Epithelial cell of proximal tubule (primary cell): ENCODE data around the gene ROBO2. TPM values are rescaled to one million over a fixed set of nuclear protein-coding genes. Genes with fewer than 3 reads are reported as not detected.

Source experiments
- DNase-seq: peaks from one replicate; pipeline ENCODE4 v3.0.0-alpha.2; 2011; ENCODE audit warnings: low read depth
- H3K4me3 ChIP-seq: 2 replicates; pipeline ENCODE4 v1.5.1; 2011; ENCODE audit warnings: low read depth, mild to moderate bottlenecking, low read length
- CTCF ChIP-seq: conservative IDR thresholded peaks from 2 replicates; pipeline ENCODE4 v1.5.1; 2012; ENCODE audit warnings: low read depth, mild to moderate bottlenecking, low read length
- total RNA-seq: library from RNA; depleted of rRNA; stranded (reverse); fragments of >200 nt; gene quantifications from 2 replicates; pipeline ENCODE4 v1.2.3, GENCODE V29; 2015

Gene ROBO2
- total RNA-seq, 1 donor from 2014 or later, result 0.52 TPM

DNA sequence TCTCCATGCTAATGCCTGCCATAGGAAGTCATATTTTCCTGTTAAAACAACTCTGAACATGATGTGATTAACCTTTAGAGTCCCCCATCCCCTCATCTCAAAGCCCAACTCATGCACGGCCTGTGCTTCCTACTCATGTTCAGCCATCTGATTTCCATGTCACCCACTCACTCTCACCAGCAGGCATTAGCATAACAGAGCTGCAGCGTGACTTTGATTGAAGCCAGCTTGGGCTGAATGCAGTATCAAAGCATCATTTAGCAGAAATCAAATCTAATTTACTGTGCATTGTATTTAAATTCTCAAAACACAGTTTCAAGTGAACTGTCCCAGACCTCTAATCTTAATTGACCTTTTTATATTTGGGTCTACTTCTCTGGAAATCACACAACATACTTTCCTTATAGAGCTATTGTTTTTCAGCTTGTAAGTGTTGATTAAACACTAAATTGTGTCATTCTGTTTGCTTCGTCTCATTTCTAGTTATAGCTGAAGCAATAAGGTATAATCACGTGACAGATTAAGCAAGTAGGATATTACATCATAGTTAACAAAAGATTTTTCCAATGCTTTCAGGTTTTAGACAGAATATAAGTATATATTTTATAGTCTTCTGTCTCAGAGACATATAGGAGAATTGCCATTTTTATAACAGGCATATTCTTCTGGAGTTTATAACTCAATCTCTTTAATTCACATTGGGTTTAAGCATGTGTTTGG, 501.5 kb downstream of the ROBO2 start:
- DNase-seq, result no peak
- TF ChIP-seq CTCF, result no peak
- no peak overlapping the region for H3K4me3 ChIP-seq

DNA sequence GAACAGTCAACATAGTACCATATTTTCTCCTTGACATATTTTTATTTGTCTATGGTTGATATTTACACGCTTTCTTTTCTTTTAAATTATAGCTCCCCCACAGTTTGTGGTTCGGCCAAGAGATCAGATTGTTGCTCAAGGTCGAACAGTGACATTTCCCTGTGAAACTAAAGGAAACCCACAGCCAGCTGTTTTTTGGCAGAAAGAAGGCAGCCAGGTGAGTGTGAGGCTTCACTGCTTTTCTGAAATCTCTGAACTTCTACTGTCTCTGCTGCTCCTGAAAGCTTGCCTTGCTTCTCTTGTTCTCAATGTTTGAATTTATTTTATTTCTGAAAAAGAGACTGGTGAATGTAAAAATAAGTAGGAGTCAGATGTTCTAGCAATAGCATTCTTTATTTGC, 506.3 kb downstream of the ROBO2 start:
- DNase-seq, result no peak
- no peak for TF ChIP-seq CTCF
- no peak overlapping the region for H3K4me3 ChIP-seq

- no peak for TF ChIP-seq CTCF
- no peak for DNase-seq
- no peak overlapping the region for H3K4me3 ChIP-seq
Observed at GRCh38 chr3:77549034-77549433, 509.1 kb downstream of the ROBO2 start.

- no peak for DNase-seq
- H3K4me3 ChIP-seq, result no peak overlapping the region
- no peak for TF ChIP-seq CTCF
Observed at GRCh38 chr3:77553240-77553639, 513.3 kb downstream of the ROBO2 start.

- peak; percentile 29 for DNase-seq
- H3K4me3 ChIP-seq, result no peak overlapping the region
- no peak for TF ChIP-seq CTCF
Observed at GRCh38 chr3:77562089-77562488, 522.2 kb downstream of the ROBO2 start.

GRCh38 chr3:77563012-77563411, 523.1 kb downstream of the ROBO2 start:
- no peak for TF ChIP-seq CTCF
- DNase-seq, result no peak
- H3K4me3 ChIP-seq, result no peak overlapping the region

DNA sequence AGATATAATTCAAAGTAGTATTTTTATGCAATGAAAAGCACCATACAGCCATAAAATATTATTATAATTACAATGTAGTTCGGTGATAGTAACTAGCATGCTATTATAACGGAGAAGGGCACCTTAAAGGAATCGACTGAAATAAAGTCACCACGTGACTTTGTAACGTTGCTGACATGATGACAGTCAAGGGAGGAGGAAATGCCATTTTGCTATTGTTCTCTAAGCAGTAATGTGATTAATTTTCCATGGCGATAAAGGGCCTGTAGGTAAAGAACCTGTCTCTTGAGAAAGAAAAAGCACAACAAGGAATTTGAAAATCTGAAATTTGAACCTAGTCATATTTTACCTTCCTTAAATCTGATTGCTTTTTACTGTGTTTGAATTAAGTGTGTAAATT, 526.2 kb downstream of the ROBO2 start:
- H3K4me3 ChIP-seq, result no peak overlapping the region
- DNase-seq, result no peak
- no peak for TF ChIP-seq CTCF
